ENCODE data around the gene SP6. TPM values are rescaled to one million over a fixed set of nuclear protein-coding genes. Genes with fewer than 3 reads are reported as not detected.

SP6 gene
- total RNA-seq, 1 experiment from 2014 or later, result 10.8 TPM

DNA sequence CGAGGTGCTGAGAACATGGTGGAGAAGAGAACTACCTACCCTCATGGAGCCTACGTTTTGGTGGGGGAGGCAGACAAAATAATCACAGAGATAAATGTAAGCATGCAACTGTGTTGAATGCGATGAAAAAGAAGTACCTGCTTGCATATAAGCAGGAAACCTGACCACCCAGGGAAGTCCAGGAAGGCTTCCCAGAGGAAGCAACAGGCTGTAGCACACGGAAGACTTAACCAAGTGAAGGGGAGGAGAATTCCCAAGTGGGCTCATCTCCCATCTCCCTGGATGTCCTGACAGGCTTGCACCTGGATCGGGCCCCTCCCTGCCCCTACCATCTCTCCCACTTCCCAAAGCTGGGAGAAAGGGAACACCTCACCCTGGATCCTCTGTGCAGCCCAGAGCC, 11.9 kb downstream of the SP6 start:
- H3K79me2 ChIP-seq (ENCODE audit: insufficient read depth, low read length), result peaks cover 6% of the 10 kb centered on the region; the same call in 1 of the 2 replicates
- H3K9ac ChIP-seq (ENCODE audit: low read length), result no peak overlapping the region
- ChIA-PET POLR2A (interaction anchor here (3.5 kb wide), 1 partner anchor 56 kb away, joined by 24 read pairs; the partner anchor contains the start of gene SP2), CTCF (no interaction called here), RAD21 (ENCODE audit: low non-redundant PET in 1 of 2, low total read pairs in 2 of 2, uncharacterized antibody in 2 of 2, unreplicated experiment in 2 of 2) (interaction anchor here in 1 of 2 experiments (0.6 kb wide), 1 partner anchor 142 kb away, joined by 4 read pairs; no protein-coding TSS in a partner anchor)
- ATAC-seq (no peak), DNase-seq (ENCODE audit: low read depth, low spot score) (no peak)
- H2AFZ ChIP-seq (ENCODE audit: low read depth, low read length, poor library complexity, severe bottlenecking), result no peak overlapping the region
- H3K4me2 ChIP-seq (ENCODE audit: low read length), result no peak overlapping the region
- no peaks in the 10 kb centered on the region for H4K20me1 ChIP-seq (ENCODE audit: insufficient read depth)
- BruUV-seq (replicated peaks), result no TSS peak
- H3K27ac ChIP-seq (ENCODE audit: low read depth, low read length), result no peak overlapping the region
- TF ChIP-seq, protein P1, sequence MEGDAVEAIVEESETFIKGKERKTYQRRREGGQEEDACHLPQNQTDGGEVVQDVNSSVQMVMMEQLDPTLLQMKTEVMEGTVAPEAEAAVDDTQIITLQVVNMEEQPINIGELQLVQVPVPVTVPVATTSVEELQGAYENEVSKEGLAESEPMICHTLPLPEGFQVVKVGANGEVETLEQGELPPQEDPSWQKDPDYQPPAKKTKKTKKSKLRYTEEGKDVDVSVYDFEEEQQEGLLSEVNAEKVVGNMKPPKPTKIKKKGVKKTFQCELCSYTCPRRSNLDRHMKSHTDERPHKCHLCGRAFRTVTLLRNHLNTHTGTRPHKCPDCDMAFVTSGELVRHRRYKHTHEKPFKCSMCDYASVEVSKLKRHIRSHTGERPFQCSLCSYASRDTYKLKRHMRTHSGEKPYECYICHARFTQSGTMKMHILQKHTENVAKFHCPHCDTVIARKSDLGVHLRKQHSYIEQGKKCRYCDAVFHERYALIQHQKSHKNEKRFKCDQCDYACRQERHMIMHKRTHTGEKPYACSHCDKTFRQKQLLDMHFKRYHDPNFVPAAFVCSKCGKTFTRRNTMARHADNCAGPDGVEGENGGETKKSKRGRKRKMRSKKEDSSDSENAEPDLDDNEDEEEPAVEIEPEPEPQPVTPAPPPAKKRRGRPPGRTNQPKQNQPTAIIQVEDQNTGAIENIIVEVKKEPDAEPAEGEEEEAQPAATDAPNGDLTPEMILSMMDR (IDR thresholded peaks at IDR 0.05 in 2 of 3, conservative IDR thresholded peaks at IDR 0.05 in 1 of 3; ENCODE audit: borderline replicate concordance in 1 of 3, insufficient read depth in 1 of 3, low read depth in 2 of 3, low read length in 2 of 3), result no peak
- TF ChIP-seq, protein P2, sequence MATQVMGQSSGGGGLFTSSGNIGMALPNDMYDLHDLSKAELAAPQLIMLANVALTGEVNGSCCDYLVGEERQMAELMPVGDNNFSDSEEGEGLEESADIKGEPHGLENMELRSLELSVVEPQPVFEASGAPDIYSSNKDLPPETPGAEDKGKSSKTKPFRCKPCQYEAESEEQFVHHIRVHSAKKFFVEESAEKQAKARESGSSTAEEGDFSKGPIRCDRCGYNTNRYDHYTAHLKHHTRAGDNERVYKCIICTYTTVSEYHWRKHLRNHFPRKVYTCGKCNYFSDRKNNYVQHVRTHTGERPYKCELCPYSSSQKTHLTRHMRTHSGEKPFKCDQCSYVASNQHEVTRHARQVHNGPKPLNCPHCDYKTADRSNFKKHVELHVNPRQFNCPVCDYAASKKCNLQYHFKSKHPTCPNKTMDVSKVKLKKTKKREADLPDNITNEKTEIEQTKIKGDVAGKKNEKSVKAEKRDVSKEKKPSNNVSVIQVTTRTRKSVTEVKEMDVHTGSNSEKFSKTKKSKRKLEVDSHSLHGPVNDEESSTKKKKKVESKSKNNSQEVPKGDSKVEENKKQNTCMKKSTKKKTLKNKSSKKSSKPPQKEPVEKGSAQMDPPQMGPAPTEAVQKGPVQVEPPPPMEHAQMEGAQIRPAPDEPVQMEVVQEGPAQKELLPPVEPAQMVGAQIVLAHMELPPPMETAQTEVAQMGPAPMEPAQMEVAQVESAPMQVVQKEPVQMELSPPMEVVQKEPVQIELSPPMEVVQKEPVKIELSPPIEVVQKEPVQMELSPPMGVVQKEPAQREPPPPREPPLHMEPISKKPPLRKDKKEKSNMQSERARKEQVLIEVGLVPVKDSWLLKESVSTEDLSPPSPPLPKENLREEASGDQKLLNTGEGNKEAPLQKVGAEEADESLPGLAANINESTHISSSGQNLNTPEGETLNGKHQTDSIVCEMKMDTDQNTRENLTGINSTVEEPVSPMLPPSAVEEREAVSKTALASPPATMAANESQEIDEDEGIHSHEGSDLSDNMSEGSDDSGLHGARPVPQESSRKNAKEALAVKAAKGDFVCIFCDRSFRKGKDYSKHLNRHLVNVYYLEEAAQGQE (IDR thresholded peaks at IDR 0.05; ENCODE audit: low read depth), result no peak
- no peak for TF ChIP-seq SRF (IDR thresholded peaks at IDR 0.05; ENCODE audit: low read depth)
- no peak for TF ChIP-seq SIN3A (IDR thresholded peaks at IDR 0.05; ENCODE audit: low read depth)
- no peak for TF ChIP-seq EZH2phosphoT487 (IDR thresholded peaks at IDR 0.05; ENCODE audit: borderline replicate concordance)
- no peak for TF ChIP-seq ZFX (IDR thresholded peaks at IDR 0.05)
- TF ChIP-seq, protein P3, sequence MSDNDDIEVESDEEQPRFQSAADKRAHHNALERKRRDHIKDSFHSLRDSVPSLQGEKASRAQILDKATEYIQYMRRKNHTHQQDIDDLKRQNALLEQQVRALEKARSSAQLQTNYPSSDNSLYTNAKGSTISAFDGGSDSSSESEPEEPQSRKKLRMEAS (IDR thresholded peaks at IDR 0.05), result no peak
- TF ChIP-seq EGR1 (IDR thresholded peaks at IDR 0.05; ENCODE audit: low read depth), result no peak
- TF ChIP-seq SP1 (IDR thresholded peaks at IDR 0.05; ENCODE audit: low read depth), result no peak
- TF ChIP-seq FOSL1 (IDR thresholded peaks at IDR 0.05; ENCODE audit: low read depth), result no peak
- TF ChIP-seq CEBPB (IDR thresholded peaks at IDR 0.05; ENCODE audit: low read depth), result no peak
- TF ChIP-seq ZNF274 (IDR thresholded peaks at IDR 0.05; ENCODE audit: low read depth, low read length), result no peak
- no peak for TF ChIP-seq RAD21 (IDR thresholded peaks at IDR 0.05; ENCODE audit: low read depth)
- no peak for TF ChIP-seq YY1 (IDR thresholded peaks at IDR 0.05; ENCODE audit: extremely low read depth, insufficient replicate concordance, low read depth, low read length)
- no peak for TF ChIP-seq ELF1 (IDR thresholded peaks at IDR 0.05; ENCODE audit: borderline replicate concordance, low read depth)
- no peak for TF ChIP-seq POLR2A (IDR thresholded peaks at IDR 0.05; ENCODE audit: borderline replicate concordance, extremely low read depth, insufficient read depth, insufficient read length)
- TF ChIP-seq TCF7L2 (IDR thresholded peaks at IDR 0.05; ENCODE audit: borderline replicate concordance, extremely low read depth, insufficient read depth, insufficient read length), result no peak
- TF ChIP-seq, protein P4, sequence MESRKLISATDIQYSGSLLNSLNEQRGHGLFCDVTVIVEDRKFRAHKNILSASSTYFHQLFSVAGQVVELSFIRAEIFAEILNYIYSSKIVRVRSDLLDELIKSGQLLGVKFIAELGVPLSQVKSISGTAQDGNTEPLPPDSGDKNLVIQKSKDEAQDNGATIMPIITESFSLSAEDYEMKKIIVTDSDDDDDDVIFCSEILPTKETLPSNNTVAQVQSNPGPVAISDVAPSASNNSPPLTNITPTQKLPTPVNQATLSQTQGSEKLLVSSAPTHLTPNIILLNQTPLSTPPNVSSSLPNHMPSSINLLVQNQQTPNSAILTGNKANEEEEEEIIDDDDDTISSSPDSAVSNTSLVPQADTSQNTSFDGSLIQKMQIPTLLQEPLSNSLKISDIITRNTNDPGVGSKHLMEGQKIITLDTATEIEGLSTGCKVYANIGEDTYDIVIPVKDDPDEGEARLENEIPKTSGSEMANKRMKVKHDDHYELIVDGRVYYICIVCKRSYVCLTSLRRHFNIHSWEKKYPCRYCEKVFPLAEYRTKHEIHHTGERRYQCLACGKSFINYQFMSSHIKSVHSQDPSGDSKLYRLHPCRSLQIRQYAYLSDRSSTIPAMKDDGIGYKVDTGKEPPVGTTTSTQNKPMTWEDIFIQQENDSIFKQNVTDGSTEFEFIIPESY (IDR thresholded peaks at IDR 0.05; ENCODE audit: extremely low read depth, insufficient replicate concordance, low read length), result no peak
- peaks cover 0 to 12% of the 10 kb centered on the region in 2 experiments; a peak in 1 of 4 replicates for H3K36me3 ChIP-seq (ENCODE audit: control insufficient read depth in 1 of 2, insufficient read depth in 2 of 2, low read length in 2 of 2)
- intact Hi-C loops (cut with micrococcal nuclease), result no loop called here
- no peaks in the 10 kb centered on the region for H3K9me3 ChIP-seq (ENCODE audit: control insufficient read depth in 1 of 2, insufficient read depth in 1 of 2, low read depth in 1 of 2, low read length in 2 of 2)
- no peak overlapping the region for H3K4me3 ChIP-seq (replicated peaks in 1 of 2; ENCODE audit: low read depth in 1 of 2, low read length in 2 of 2)
- no peaks in the 10 kb centered on the region for H3K9me2 ChIP-seq (ENCODE audit: insufficient read depth)
- peaks cover 25 to 39% of the 10 kb centered on the region in 2 experiments for H3K4me1 ChIP-seq (ENCODE audit: control insufficient read depth in 1 of 2, insufficient read depth in 2 of 2, low read length in 2 of 2)
- no peaks in the 10 kb centered on the region for H3K27me3 ChIP-seq (ENCODE audit: insufficient read depth, low read length)

Data from HCT116 (cell line).